ENCODE data around the gene ACMSD. TPM values are rescaled to one million over a fixed set of nuclear protein-coding genes. Genes with fewer than 3 reads are reported as not detected.
"Not testable (repeated sequence)": the region's sequence is repeated elsewhere in the genome, so short reads cannot be mapped to it uniquely, and the experiment has no call there.

The ACMSD gene
- total RNA-seq, 3 donors from 2014 or later, result not detected

DNA sequence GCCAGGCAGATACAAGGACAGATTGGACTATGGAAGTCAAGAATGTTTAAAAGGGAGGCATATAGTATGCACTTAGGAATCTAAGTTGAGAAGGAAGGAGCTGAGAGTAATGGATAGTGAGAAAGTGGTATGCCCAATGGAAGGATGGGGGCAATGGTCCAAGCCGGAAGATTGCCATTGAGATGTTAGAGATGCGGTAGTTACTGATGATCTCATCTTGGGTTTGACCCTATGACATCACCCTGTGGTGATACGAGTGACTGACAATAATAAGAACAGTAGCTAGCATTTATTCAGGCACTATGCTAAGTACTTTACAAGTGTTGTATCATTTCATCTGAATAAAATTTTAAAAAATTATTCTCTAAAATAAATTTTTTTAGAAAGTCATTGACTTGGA lies 38.5 kb upstream of the ACMSD start:
- H3K9me3 ChIP-seq, result peaks cover 10% of the 10 kb centered on the region
- TF ChIP-seq, protein P1, sequence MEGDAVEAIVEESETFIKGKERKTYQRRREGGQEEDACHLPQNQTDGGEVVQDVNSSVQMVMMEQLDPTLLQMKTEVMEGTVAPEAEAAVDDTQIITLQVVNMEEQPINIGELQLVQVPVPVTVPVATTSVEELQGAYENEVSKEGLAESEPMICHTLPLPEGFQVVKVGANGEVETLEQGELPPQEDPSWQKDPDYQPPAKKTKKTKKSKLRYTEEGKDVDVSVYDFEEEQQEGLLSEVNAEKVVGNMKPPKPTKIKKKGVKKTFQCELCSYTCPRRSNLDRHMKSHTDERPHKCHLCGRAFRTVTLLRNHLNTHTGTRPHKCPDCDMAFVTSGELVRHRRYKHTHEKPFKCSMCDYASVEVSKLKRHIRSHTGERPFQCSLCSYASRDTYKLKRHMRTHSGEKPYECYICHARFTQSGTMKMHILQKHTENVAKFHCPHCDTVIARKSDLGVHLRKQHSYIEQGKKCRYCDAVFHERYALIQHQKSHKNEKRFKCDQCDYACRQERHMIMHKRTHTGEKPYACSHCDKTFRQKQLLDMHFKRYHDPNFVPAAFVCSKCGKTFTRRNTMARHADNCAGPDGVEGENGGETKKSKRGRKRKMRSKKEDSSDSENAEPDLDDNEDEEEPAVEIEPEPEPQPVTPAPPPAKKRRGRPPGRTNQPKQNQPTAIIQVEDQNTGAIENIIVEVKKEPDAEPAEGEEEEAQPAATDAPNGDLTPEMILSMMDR (IDR thresholded peaks at IDR 0.05), result no peak
- H3K36me3 ChIP-seq (ENCODE audit: low read depth), result no peaks in the 10 kb centered on the region
- intact Hi-C loops (cut with DNase I, micrococcal nuclease), result no loop called here
- DNase-seq (no peak), ATAC-seq (no peak)
- H3K4me1 ChIP-seq (ENCODE audit: low read depth), result no peaks in the 10 kb centered on the region
- H3K4me3 ChIP-seq, result no peak overlapping the region

DNA sequence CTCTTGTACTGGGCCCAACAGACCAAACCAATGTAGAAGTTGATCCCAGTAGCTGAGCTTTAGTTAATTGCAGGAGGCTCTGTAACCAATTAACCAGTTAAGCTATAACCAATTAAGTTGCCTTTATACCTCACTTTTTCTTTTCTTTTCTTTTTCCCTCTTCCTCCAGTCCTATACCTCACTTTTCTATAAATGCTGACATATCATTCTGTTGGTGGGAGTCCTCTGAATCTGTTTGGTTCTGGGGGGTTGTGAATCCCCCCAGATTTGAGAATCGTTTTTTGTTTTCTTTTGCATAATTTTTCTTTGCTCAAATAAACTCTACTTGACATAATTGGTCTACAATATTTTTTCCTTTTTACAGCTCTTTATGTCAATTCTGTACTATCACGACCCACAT lies 38.1 kb upstream of the ACMSD start:
- ATAC-seq (no peak), DNase-seq (no peak)
- TF ChIP-seq, protein P1 (IDR thresholded peaks at IDR 0.05), result no peak
- Histone ChIP-seq H3K4me1 (ENCODE audit: low read depth) (no peaks in the 10 kb centered on the region), H3K9me3 (peaks cover 10% of the 10 kb centered on the region), H3K4me3 (no peak overlapping the region), H3K36me3 (ENCODE audit: low read depth) (no peaks in the 10 kb centered on the region)
- intact Hi-C loops (cut with DNase I, micrococcal nuclease), result no loop called here

DNA sequence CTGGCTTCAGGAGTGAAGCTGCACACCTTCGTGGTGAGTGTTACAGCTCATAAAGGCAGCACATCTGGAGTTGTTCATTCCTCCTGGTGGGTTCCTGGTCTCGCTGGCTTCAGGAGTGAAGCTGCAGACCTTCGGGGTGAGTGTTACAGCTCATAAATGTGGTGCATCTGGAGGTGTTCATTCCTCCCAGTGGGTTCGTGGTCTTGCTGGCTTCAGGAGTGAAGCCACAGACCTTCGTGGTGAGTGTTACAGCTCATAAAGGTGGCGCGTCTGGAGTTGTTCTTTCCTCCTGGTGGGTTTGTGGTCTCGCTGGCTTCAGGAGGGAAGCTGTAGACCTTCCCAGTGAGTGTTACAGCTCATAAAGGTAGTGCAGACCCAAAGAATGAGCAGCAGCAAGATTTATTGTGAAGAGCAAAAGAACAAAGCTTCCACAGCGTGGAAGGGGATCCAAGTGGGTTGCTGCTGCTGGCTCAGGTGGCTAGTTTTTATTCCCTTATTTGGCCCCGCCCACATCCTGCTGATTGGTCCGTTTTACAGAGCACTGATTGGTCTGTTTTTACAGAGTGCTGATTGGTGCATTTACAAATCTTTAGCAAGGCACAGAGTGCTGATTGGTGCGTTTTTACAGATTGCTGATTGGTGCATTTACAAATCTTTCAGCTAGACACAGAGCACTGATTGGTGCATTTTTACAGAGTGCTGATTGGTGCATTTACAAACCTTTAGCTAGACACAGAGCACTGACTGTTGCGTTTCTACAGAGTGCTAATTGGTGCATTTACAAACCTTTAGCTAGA lies 34.6 kb upstream of the ACMSD start:
- H3K4me3 ChIP-seq; intact Hi-C loops (cut with DNase I, micrococcal nuclease); DNase-seq; H3K36me3 ChIP-seq (ENCODE audit: low read depth); ATAC-seq; H3K4me1 ChIP-seq (ENCODE audit: low read depth); H3K9me3 ChIP-seq: not testable (repeated sequence)

DNA sequence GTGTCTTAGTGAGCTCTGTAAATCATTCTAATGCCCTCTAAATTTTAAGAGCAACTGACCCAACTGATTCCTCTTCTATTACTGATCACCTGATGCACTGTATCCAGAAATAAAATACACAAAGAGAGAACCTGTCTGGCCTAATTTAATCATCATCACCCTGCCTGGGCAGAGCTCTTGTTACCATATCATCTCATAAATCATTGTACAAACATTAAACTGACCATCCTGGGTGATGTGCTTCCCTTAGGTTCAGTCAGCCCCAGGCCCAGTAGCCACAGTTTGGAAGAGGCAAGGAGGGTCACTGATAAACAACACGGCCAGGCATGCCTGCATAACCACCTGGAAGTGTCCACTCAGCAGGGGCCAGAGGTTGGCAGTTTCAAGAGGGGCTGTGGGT lies 22.7 kb upstream of the ACMSD start:
- no peak for DNase-seq
- Histone ChIP-seq H3K36me3 (ENCODE audit: low read depth) (no peaks in the 10 kb centered on the region), H3K4me3 (no peak overlapping the region), H3K4me1 (ENCODE audit: low read depth) (no peaks in the 10 kb centered on the region), H3K9me3 (peaks cover 18% of the 10 kb centered on the region)
- TF ChIP-seq, protein P1 (IDR thresholded peaks at IDR 0.05), result no peak
- intact Hi-C loops (cut with DNase I, micrococcal nuclease), result no loop called here
- ATAC-seq, result no peak

DNA sequence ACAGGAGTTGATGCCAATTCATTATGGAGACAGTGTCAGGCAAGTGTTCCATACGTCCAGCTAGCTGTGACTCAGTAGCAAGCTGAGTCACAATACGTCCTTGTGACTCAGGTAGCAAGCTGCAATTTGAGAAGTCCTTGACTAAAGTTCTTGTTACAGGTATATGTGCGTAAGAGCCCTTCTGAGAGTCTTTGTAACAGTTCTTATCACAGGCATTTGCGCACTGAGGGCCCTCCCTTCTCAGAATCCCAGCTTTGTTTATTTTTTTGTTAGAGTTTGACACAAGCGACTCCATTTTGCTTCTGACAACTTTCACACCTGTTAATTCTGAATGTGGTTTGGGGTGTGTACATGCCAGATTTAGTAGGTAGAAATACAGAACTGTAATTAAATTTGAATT lies 20.1 kb upstream of the ACMSD start:
- no peak overlapping the region for H3K4me3 ChIP-seq
- intact Hi-C loops (cut with DNase I, micrococcal nuclease), result no loop called here
- H3K9me3 ChIP-seq, result no peaks in the 10 kb centered on the region
- ATAC-seq (no peak), DNase-seq (no peak)
- no peaks in the 10 kb centered on the region for H3K4me1 ChIP-seq (ENCODE audit: low read depth)
- no peaks in the 10 kb centered on the region for H3K36me3 ChIP-seq (ENCODE audit: low read depth)
- TF ChIP-seq, protein P1 (IDR thresholded peaks at IDR 0.05), result no peak

DNA sequence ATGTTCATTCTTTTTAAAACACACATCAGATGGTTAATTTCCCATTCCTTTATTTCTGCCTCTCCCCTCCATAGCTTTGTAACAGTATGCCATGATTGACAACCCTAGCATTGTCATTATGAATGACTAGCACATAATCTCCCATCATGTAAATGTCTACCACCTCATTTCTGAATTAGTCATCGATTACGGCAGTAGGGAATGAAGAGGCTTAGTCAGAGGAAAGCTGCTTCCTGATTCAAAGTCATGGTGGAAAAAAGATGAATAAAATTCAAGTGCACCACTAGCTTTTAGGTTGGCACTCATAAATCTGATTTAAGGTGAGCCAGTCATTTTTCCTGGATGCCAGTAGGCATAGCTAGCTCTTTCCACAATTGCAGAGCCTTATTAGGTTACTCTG lies 19.1 kb upstream of the ACMSD start:
- ATAC-seq, result no peak
- TF ChIP-seq, protein P1 (IDR thresholded peaks at IDR 0.05), result no peak
- intact Hi-C loops (cut with DNase I, micrococcal nuclease), result no loop called here

More for the DNA sequence above, 19.1 kb upstream of the ACMSD start:
- Histone ChIP-seq H3K36me3 (ENCODE audit: low read depth) (no peaks in the 10 kb centered on the region), H3K4me3 (no peak overlapping the region), H3K9me3 (no peaks in the 10 kb centered on the region), H3K4me1 (ENCODE audit: low read depth) (no peaks in the 10 kb centered on the region)
- DNase-seq, result no peak
